ENCODE data around the gene CAD. TPM values are rescaled to one million over a fixed set of nuclear protein-coding genes. Genes with fewer than 3 reads are reported as not detected.
"Not testable (repeated sequence)": the region's sequence is repeated elsewhere in the genome, so short reads cannot be mapped to it uniquely, and the experiment has no call there.

The CAD gene
- total RNA-seq, 1 experiment from 2014 or later: 130 TPM

DNA sequence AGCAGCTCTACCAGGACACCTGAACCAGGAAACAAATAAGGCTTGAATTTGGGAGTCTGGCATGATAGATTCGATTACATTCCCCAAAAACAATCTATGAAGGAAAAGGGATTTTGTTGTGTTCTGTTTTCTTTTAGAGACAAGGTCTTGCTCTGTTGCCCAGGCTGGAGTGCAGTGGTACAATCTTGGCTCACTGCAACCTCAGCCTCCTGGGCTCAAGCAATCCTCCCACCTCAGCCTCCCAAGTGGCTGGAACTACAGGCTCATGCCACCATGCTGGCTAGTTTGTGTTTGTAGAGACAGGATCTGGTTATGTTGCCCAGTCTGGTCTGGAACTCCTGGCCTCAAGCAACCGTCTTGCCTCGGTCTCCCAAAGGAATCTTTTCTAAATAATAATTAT lies 19.1 kb upstream of the CAD start:
- H2BK5ac ChIP-seq (ENCODE audit: insufficient read length, low read length); DNase-seq; H3K9me3 ChIP-seq (ENCODE audit: control insufficient read depth, low read depth, low read length); H3K27ac Mint-ChIP-seq; H4K5ac ChIP-seq (ENCODE audit: insufficient read length, low read depth, low read length); H2AK5ac ChIP-seq (ENCODE audit: insufficient read length, low read length); H4K20me1 ChIP-seq (ENCODE audit: control insufficient read depth, insufficient read depth, insufficient read length); H3K4ac ChIP-seq (ENCODE audit: low read depth, low read length); H3K4me2 ChIP-seq (ENCODE audit: insufficient read depth, insufficient read length, low read length); H4K8ac ChIP-seq (replicated peaks; ENCODE audit: insufficient read length, low read depth, low read length); H2BK20ac ChIP-seq (ENCODE audit: low read depth, low read length, poor library complexity, severe bottlenecking); H3K4me1 ChIP-seq (ENCODE audit: insufficient read depth, low read length); H2BK120ac ChIP-seq (ENCODE audit: low read depth, low read length, poor library complexity, severe bottlenecking); H3K79me1 ChIP-seq (ENCODE audit: insufficient read depth, low read depth, low read length, poor library complexity, severe bottlenecking); H3K9ac ChIP-seq (ENCODE audit: extremely low read depth, insufficient read length, low read length); H2BK15ac ChIP-seq (ENCODE audit: low read depth, low read length); H3K56ac ChIP-seq (ENCODE audit: insufficient read length, low read depth, low read length); H2BK12ac ChIP-seq (ENCODE audit: insufficient read length, low read depth, low read length); H3K79me2 ChIP-seq (ENCODE audit: insufficient read depth, low read length); H3K23me2 ChIP-seq (ENCODE audit: insufficient read length, low read depth, low read length, poor library complexity, severe bottlenecking); H3T11ph ChIP-seq (ENCODE audit: low read length); H3K14ac ChIP-seq (ENCODE audit: insufficient read depth, low read length); H3K18ac ChIP-seq (ENCODE audit: insufficient read length, low read depth, low read length); H3K4me1 Mint-ChIP-seq; H2AFZ ChIP-seq (ENCODE audit: low read length); H3K27me3 ChIP-seq (ENCODE audit: insufficient read depth, low read length); H3K4me3 Mint-ChIP-seq; H3K27me3 Mint-ChIP-seq (ENCODE audit: low read depth); H3K23ac ChIP-seq (ENCODE audit: insufficient read length, low read depth, low read length); H3K9me3 Mint-ChIP-seq; H3K27ac ChIP-seq (ENCODE audit: insufficient read length, low read depth, low read length); H4K91ac ChIP-seq (ENCODE audit: insufficient read length, low read depth, low read length): not testable (repeated sequence)
- WGBS (ENCODE audit: extremely low coverage, insufficient read length, low lambda C conversion rate): no CpG with 5 or more reads among the region's 3 CpGs
- H3K36me3 Mint-ChIP-seq (ENCODE audit: insufficient read depth in 1 of 3, low read depth in 3 of 3): peaks cover 22 to 45% (median 35%) of the 10 kb centered on the region in 3 experiments

Data from H9 (cell line).